HCT116 (cell line): ENCODE measurements around the gene ETS1. TPM values are rescaled to one million over a fixed set of nuclear protein-coding genes. Genes with fewer than 3 reads are reported as not detected.

Experiments used
- ATAC-seq: fragments of 200-7000 bp; cut with Tn5 transposase; 2 replicates; pipeline ENCODE4 v1.9.1; 2020; ENCODE audit warnings: mild to moderate bottlenecking, moderate library complexity
- BruUV-seq: library from RNA; stranded (reverse); fragments of 400-500 nt; replicated peaks from 2 replicates; lab custom pipeline; 2021; lab: Mats Ljungman, UMichigan
- CTCF ChIA-PET: fragments of 300-600 bp; sonication (Branson Sonifier 250); formaldehyde crosslinking; loops from one replicate; lab custom pipeline; 2021; ENCODE audit warnings: antibody characterized with exemption; lab: Charles Lee
- POLR2A ChIA-PET: fragments of 300-600, 350-600 bp; sonication (Branson Sonifier 250); formaldehyde crosslinking; loops from one replicate; lab custom pipeline; 2021; ENCODE audit warnings: antibody characterized with exemption; lab: Charles Lee
- RAD21 ChIA-PET, 2 experiments: fragments of 300-600 bp; sonication (Branson Sonifier 250); formaldehyde crosslinking; loops; one replicate each; lab custom pipeline; 2023; ENCODE audit warnings: low total read pairs in 2 of 2; ENCODE audit not compliant: uncharacterized antibody in 2 of 2, unreplicated experiment in 2 of 2, low non-redundant PET in 1 of 2; lab: Charles Lee
- DNase-seq: peaks from one replicate; pipeline ENCODE4 v3.0.0-alpha.2; 2010; ENCODE audit warnings: low read depth, low spot score
- H2AFZ ChIP-seq: fragments of 200-600 bp; shearing (Covaris generic), sonication (generic); 2 replicates; pipeline ENCODE4 v1.6.1; 2017; ENCODE audit warnings: low read depth, mixed run types, mixed read lengths, antibody characterized with exemption, low read length; ENCODE audit not compliant: poor library complexity, severe bottlenecking
- H3K27ac ChIP-seq: 2 replicates; pipeline ENCODE4 v1.5.1; 2012; ENCODE audit warnings: low read depth, low read length
- H3K27me3 ChIP-seq: fragments of 200-600 bp; sonication (generic); 2 replicates; pipeline ENCODE4 v1.6.1; 2016; ENCODE audit warnings: mixed run types, low read length, mixed read lengths; ENCODE audit not compliant: insufficient read depth
- H3K36me3 ChIP-seq, 2 experiments: fragments of 200-500 bp in 1 of 2; fragments of 200-600 bp in 1 of 2; sonication (Bioruptor generic) in 1 of 2; sonication (generic) in 1 of 2; 2 replicates each; pipeline versions ENCODE4 v1.5.1 to v1.6.1; 2014 to 2016; ENCODE audit warnings: low read length in 2 of 2, inconsistent platforms in 1 of 2, mixed read lengths in 1 of 2, mixed run types in 1 of 2; ENCODE audit not compliant: insufficient read depth in 2 of 2, control insufficient read depth in 1 of 2
- H3K4me1 ChIP-seq, 2 experiments: fragments of 200-600 bp in 1 of 2; sonication (generic) in 1 of 2; 2 replicates each; pipeline versions ENCODE4 v1.5.1 to v1.6.1; 2012 to 2017; ENCODE audit warnings: low read length in 2 of 2, inconsistent platforms in 1 of 2, mild to moderate bottlenecking in 1 of 2, mixed read lengths in 1 of 2, mixed run types in 1 of 2, moderate library complexity in 1 of 2; ENCODE audit not compliant: insufficient read depth in 2 of 2, control insufficient read depth in 1 of 2
- H3K4me2 ChIP-seq: fragments of 200-600 bp; sonication (generic); 2 replicates; pipeline ENCODE4 v1.6.1; 2017; ENCODE audit warnings: mixed run types, low read length, mixed read lengths
- H3K4me3 ChIP-seq, 2 experiments: fragments of 200-600 bp in 1 of 2; sonication (generic) in 1 of 2; replicated peaks in 1 of 2; 2 replicates each; pipeline ENCODE4 v1.5.1; 2011 to 2016; ENCODE audit warnings: low read length in 2 of 2, control low read depth in 1 of 2, low read depth in 1 of 2, mild to moderate bottlenecking in 1 of 2, mixed read lengths in 1 of 2, mixed run types in 1 of 2
- H3K79me2 ChIP-seq: fragments of 200-600 bp; sonication (generic); 2 replicates; pipeline ENCODE4 v1.6.1; 2017; ENCODE audit warnings: mild to moderate bottlenecking, mixed run types, low read length, moderate library complexity, mixed read lengths; ENCODE audit not compliant: insufficient read depth
- H3K9ac ChIP-seq: fragments of 200-600 bp; sonication (generic); 2 replicates; pipeline ENCODE4 v1.6.1; 2016; ENCODE audit warnings: low read length, mixed read lengths
- H3K9me2 ChIP-seq: fragments of 200-600 bp; sonication (generic), shearing (Covaris generic); 2 replicates; pipeline ENCODE4 v1.6.1; 2017; ENCODE audit warnings: mixed run types, mild to moderate bottlenecking, moderate library complexity; ENCODE audit not compliant: insufficient read depth
- H3K9me3 ChIP-seq, 2 experiments: fragments of 200-500 bp in 1 of 2; fragments of 200-600 bp in 1 of 2; sonication (Bioruptor generic) in 1 of 2; sonication (generic) in 1 of 2; 2 replicates each; pipeline ENCODE4 v1.6.1; 2014 to 2017; ENCODE audit warnings: low read length in 2 of 2, mixed read lengths in 2 of 2, inconsistent platforms in 1 of 2, low read depth in 1 of 2, mild to moderate bottlenecking in 1 of 2, mixed run types in 1 of 2, moderate library complexity in 1 of 2; ENCODE audit not compliant: control insufficient read depth in 1 of 2, insufficient read depth in 1 of 2
- H4K20me1 ChIP-seq: fragments of 200-600 bp; sonication (generic), shearing (Covaris generic); 2 replicates; pipeline ENCODE4 v1.6.1; 2017; ENCODE audit warnings: mixed run types, mild to moderate bottlenecking, moderate library complexity; ENCODE audit not compliant: insufficient read depth
- ATF3 ChIP-seq: IDR thresholded peaks from 2 replicates; pipeline ENCODE4 v1.6.1; 2012
- CBX3 ChIP-seq: IDR thresholded peaks from 2 replicates; pipeline ENCODE4 v1.6.1; 2012; ENCODE audit warnings: low read depth
- CTCF ChIP-seq, 3 experiments: fragments of 200-600 bp in 1 of 3; sonication (generic) in 1 of 3; IDR thresholded peaks in 2 of 3; conservative IDR thresholded peaks in 1 of 3; 2 replicates each; pipeline ENCODE4 v1.5.1; 2012 to 2017; ENCODE audit warnings: low read depth in 2 of 3, low read length in 2 of 3, antibody characterized with exemption in 1 of 3, borderline replicate concordance in 1 of 3, control low read depth in 1 of 3, mild to moderate bottlenecking in 1 of 3, mixed read lengths in 1 of 3, mixed run types in 1 of 3, moderate library complexity in 1 of 3; ENCODE audit not compliant: insufficient read depth in 1 of 3
- EGR1 ChIP-seq: IDR thresholded peaks from 2 replicates; pipeline ENCODE4 v1.6.1; 2012; ENCODE audit warnings: low read depth
- EZH2 ChIP-seq: fragments of 200-600 bp; sonication (generic); IDR thresholded peaks from 2 replicates; pipeline ENCODE4 v1.6.1; 2017; ENCODE audit warnings: antibody characterized with exemption, mixed run types
- EZH2phosphoT487 ChIP-seq: fragments of 200-600 bp; IDR thresholded peaks from 2 replicates; pipeline ENCODE4 v1.6.1; 2018; ENCODE audit warnings: antibody characterized with exemption, borderline replicate concordance
- FOSL1 ChIP-seq: IDR thresholded peaks from 2 replicates; pipeline ENCODE4 v1.6.1; 2012; ENCODE audit warnings: low read depth
- MAX ChIP-seq: IDR thresholded peaks from 2 replicates; pipeline ENCODE4 v1.6.1; 2012
- POLR2A ChIP-seq: IDR thresholded peaks from 2 replicates; pipeline ENCODE4 v1.7.0; 2011; ENCODE audit warnings: borderline replicate concordance; ENCODE audit not compliant: insufficient read depth, insufficient read length; ENCODE audit errors: extremely low read depth
- REST ChIP-seq: IDR thresholded peaks from 2 replicates; pipeline ENCODE4 v1.6.1; 2012; ENCODE audit warnings: low read depth
- SP1 ChIP-seq: IDR thresholded peaks from 2 replicates; pipeline ENCODE4 v1.6.1; 2012; ENCODE audit warnings: low read depth
- SRF ChIP-seq: IDR thresholded peaks from 2 replicates; pipeline ENCODE4 v1.6.1; 2012; ENCODE audit warnings: low read depth
- ZBTB33 ChIP-seq: IDR thresholded peaks from 2 replicates; pipeline ENCODE4 v1.6.1; 2011; ENCODE audit warnings: mild to moderate bottlenecking, low read length, moderate library complexity; ENCODE audit not compliant: insufficient replicate concordance; ENCODE audit errors: extremely low read depth
- intact Hi-C: fragments of 100-400 bp; cut with micrococcal nuclease; formaldehyde crosslinking; loops from 2 replicates; pipeline ENCODE4 v1.10.0; 2022
- total RNA-seq: library from RNA; stranded (reverse); gene quantifications from one replicate; pipeline ENCODE4 v1.2.1, GENCODE V29; 2021; ENCODE audit not compliant: unreplicated experiment

Gene ETS1
- total RNA-seq, 1 experiment from 2014 or later: 9.2 TPM

- H3K27me3 ChIP-seq: no peaks in the 10 kb centered on the region
- H3K4me3 ChIP-seq: no peak overlapping the region
- no peak overlapping the region for H3K27ac ChIP-seq
- DNase-seq: no peak
- POLR2A ChIA-PET: no interaction called here
- no peaks in the 10 kb centered on the region for H4K20me1 ChIP-seq
- RAD21 ChIA-PET: no interaction called here
- no peak overlapping the region for H3K9ac ChIP-seq
- H3K9me3 ChIP-seq: no peaks in the 10 kb centered on the region
- no peaks in the 10 kb centered on the region for H3K79me2 ChIP-seq
- no peak for TF ChIP-seq FOSL1
- TF ChIP-seq EGR1: no peak
- TF ChIP-seq, all 23 proteins: peak for 0
- Histone ChIP-seq H3K36me3 (no peaks in the 10 kb centered on the region), H3K4me2 (no peak overlapping the region), H3K9me2 (no peaks in the 10 kb centered on the region), H2AFZ (no peak overlapping the region), H3K4me1 (peaks cover 12 to 47% of the 10 kb centered on the region in 2 experiments)
- ATAC-seq: no peak
- CTCF ChIA-PET: no interaction called here
- BruUV-seq: no TSS peak
- intact Hi-C loops: no loop called here
Observed at GRCh38 chr11:128470081-128470480, 117.3 kb downstream of the ETS1 start.

GRCh38 chr11:128469220-128469619 lies 118.1 kb downstream of the ETS1 start:
- POLR2A ChIA-PET: no interaction called here
- ATAC-seq: no peak
- no peak overlapping the region for H2AFZ ChIP-seq
- H3K4me2 ChIP-seq: no peak overlapping the region
- no peaks in the 10 kb centered on the region for H3K79me2 ChIP-seq
- CTCF ChIA-PET: interaction anchor here (1.7 kb wide), 1 partner anchor 161 kb away, joined by 3 read pairs; no protein-coding TSS in a partner anchor
- intact Hi-C loops: no loop called here
- no TSS peak for BruUV-seq
- H4K20me1 ChIP-seq: no peaks in the 10 kb centered on the region
- RAD21 ChIA-PET: no interaction called here
- TF ChIP-seq SRF (no peak), ZBTB33 (no peak), POLR2A (no peak), EZH2phosphoT487 (no peak), REST (no peak), CTCF (IDR thresholded peaks at IDR 0.05 in 2 of 3, conservative IDR thresholded peaks at IDR 0.05 in 1 of 3; ENCODE audit: borderline replicate concordance in 1 of 3, insufficient read depth in 1 of 3, low read depth in 2 of 3, low read length in 2 of 3) (no peak), FOSL1 (no peak), CBX3 (no peak), MAX (no peak), ATF3 (no peak), EZH2 (no peak), SP1 (no peak)
- DNase-seq: no peak
- no peak overlapping the region for H3K4me3 ChIP-seq
- no peak overlapping the region for H3K27ac ChIP-seq
- no peak overlapping the region for H3K9ac ChIP-seq
- no peaks in the 10 kb centered on the region for H3K27me3 ChIP-seq
- peaks cover 12 to 47% of the 10 kb centered on the region in 2 experiments for H3K4me1 ChIP-seq
- H3K9me3 ChIP-seq: no peaks in the 10 kb centered on the region
- H3K36me3 ChIP-seq: no peaks in the 10 kb centered on the region
- no peaks in the 10 kb centered on the region for H3K9me2 ChIP-seq
